ENCODE data around the gene BUD31.
"Not testable (repeated sequence)": the region's sequence is repeated elsewhere in the genome, so short reads cannot be mapped to it uniquely, and the experiment has no call there.

Gene BUD31

GRCh38 chr7:99380032-99380822 is 28.5 kb upstream of the BUD31 start:
- peak in 21 of 51 donors; percentile 7 to 68 (median 24) for DNase-seq

DNA sequence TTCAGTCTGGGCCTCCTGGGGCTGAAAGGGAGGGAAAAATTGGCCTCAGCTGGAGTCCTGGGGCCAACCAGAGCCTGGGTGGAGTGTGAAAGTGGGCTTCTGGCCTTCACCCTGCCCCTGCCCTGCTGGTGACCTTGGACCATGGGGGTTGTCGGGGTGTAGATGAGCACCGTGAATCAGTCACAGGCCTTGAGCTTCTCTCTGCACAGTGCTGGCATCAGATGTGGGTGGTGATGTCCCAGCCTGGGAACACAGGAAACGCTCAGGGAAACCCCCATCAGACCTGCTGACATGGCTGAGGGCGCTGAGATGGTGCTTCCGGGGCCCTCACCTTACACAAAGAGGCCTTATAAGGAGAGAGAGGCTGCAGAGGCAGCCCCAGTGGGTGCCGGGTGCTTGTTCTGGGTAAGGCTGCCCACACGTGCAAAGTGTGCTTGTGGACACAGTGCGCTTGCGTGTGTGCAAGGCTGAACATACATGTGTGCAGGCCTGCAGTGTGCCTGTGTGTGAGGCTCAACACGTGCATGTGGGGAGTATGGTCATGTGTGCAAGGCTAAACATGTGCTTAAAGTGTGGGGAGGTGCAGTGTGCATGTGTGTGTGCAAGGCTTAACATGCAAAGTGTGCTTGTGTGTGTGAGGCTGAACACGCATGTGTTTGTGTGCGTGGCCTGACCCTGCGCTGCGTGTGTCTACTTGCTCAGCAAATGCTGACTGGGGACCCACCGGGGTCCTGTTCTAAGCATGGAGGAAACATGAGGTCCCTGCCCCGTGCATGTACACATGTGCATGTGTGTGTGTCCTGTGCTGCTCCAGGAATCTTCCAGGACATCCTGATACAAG is 27.7 kb upstream of the BUD31 start:
- no peak for DNase-seq

GRCh38 chr7:99381664-99382075 is 27.1 kb upstream of the BUD31 start:
- DNase-seq: no peak

DNA sequence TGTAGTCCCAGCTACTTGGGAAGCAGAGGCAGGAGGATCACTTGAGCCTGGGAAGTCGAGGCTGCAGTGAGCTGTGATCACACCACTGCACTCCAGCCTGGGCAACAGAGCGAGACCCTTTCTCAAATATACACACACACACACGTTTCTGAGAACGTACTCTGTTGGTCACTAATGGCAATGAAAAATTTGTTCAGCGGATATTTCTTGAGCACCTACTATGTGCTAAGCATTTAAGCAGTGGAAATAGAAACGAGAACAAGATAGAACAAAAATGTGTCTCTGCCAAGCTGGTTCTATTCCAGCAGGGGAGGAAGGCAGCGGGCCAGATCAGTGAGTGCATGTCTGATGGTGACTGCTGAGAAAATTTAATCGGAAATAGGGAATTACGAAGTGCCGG is 25.6 kb upstream of the BUD31 start:
- no peak for DNase-seq

GRCh38 chr7:99383791-99384370 is 24.9 kb upstream of the BUD31 start:
- no peak for DNase-seq

- DNase-seq: no peak
Observed at GRCh38 chr7:99384523-99384922, 24.2 kb upstream of the BUD31 start.

DNA sequence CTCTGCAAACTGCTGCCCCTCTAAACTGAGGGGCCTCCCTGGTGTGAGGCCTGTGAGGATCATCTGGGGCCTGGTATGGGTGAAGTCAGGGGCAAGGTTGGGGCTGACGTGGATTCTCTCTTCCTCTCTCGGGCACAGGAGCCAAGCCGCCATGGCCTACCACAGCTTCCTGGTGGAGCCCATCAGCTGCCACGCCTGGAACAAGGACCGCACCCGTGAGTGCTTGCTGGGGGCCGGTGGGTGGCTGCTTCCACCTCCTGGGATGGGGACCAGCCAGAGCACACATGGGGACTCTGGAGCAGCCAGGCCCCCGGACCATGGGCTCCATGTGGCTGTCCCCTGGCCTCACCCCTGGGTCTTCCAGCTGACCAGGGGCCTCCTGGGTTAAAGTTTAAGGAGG is 23.2 kb upstream of the BUD31 start:
- no peak for DNase-seq

DNA sequence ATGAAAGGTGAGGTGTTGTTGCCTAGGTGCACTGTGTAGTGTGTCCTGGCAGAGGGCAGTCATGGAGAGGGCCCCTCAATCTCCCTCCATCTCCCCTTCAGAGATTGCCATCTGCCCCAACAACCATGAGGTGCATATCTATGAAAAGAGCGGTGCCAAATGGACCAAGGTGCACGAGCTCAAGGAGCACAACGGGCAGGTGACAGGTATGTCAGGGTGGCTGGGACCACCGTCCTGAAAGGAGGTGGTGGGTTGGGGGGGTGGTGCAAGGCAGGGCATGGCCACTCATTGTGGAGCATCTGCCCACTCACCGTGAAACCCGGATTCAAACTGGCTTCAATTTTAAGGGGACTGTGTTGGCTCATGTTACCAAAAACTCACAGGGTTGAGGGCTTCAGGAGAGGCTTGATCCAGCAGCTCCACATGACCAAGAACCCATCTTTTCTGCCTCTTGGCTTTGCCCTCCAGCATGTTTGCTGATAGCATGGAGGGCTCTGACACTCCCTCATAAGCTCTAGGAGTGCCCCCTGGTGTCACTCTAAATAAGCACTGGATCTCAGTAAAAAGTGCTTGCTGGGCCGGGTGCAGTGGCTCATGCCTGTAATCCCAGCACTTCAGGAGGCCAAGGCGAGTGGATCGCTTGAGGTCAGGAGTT is 22.1 kb upstream of the BUD31 start:
- no peak for DNase-seq

GRCh38 chr7:99387239-99387635 is 21.5 kb upstream of the BUD31 start:
- DNase-seq: not testable (repeated sequence)

DNA sequence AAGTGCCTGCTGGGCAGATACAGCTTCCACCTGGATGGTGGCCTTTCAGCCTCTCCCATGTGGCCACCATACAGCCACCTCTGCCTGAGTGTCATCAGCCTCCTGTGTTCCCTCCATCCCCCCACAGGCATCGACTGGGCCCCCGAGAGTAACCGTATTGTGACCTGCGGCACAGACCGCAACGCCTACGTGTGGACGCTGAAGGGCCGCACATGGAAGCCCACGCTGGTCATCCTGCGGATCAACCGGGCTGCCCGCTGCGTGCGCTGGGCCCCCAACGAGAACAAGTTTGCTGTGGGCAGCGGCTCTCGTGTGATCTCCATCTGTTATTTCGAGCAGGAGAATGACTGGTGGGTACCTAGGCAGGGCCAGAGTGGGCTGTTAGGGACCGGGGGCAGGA is 20.9 kb upstream of the BUD31 start:
- DNase-seq: no peak

DNA sequence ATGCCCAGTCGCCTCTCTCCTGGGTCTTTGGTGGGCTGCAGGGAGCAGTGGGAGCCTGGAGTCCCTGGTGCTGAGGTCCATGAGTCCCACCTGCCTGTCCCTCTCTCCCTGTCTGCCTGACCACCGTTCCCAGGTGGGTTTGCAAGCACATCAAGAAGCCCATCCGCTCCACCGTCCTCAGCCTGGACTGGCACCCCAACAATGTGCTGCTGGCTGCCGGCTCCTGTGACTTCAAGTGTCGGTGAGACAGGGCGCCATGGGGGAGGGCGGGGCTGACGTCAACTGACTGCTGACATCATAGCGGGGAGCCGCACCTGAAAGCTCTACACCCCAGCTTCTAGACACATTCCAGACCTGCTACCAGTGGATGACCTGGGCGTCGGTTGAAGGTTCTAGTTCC is 19.0 kb upstream of the BUD31 start:
- DNase-seq: no peak

DNA sequence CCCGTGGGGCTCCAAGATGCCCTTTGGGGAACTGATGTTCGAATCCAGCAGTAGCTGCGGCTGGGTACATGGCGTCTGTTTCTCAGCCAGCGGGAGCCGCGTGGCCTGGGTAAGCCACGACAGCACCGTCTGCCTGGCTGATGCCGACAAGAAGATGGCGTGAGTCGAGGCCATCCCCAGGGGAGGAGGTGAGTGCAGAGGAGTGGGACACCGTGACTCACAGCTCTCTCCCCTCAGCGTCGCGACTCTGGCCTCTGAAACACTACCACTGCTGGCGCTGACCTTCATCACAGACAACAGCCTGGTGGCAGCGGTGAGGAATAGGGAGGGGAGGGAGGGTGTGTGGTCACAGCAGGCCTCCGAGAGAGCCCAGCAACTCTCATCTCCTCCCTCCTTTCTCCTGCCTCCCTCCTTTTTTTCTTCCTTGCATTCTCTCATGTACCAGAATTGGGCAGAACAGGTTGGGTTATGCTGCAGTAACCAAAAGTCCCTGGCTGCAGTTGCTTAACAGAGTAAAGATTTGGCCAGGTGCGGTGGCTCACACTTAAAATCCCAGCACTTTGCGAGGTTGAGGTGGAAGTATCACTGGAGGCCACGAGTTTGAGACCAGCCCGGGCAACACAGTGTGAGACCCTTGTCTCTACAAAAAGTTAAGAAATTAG is 17.7 kb upstream of the BUD31 start:
- no peak for DNase-seq

DNA sequence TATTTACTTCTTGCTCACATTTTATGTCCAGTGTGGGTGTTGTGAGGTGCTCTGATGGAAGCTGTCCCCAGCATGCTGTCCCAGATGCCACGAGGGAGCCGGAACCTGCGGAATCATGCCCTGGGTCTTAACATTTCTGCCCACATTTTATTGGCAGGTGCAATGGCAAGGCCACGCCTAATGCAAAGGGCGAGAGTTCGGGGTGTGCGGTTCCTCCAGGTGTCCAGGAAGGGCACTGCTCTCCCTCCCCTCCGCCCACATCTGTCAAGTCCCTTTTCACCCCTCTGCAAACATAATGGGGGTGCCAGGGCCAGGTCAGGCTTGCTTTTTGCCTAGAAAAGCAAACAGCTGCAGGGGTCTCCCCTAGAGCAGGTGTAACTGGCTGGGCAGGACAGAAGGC is 16.7 kb upstream of the BUD31 start:
- no peak for DNase-seq

GRCh38 chr7:99392659-99393354 is 16.0 kb upstream of the BUD31 start:
- DNase-seq: peak in 30 of 51 donors; percentile 15 to 74 (median 48)

- peak in 17 of 51 donors; percentile 29 to 73 (median 43) for DNase-seq
Observed at GRCh38 chr7:99393355-99394187, 15.2 kb upstream of the BUD31 start.

DNA sequence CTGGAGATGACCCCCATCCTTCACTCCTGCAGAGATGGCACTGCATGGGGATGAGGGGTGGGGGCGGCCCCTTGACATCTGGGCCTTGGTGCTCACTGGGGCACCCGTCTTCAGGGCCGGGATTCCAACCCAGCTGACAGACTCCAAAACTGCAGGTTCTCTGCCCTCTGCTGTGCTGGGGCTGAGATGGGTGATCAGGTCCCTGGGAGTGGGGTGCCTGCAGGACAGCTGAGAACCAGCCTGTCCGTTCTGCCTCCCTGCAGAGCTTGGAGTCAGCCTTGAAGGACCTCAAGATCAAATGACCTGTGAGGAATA is 14.6 kb upstream of the BUD31 start:
- no peak for DNase-seq

GRCh38 chr7:99395616-99396327 is 13.0 kb upstream of the BUD31 start:
- no peak for DNase-seq

DNA sequence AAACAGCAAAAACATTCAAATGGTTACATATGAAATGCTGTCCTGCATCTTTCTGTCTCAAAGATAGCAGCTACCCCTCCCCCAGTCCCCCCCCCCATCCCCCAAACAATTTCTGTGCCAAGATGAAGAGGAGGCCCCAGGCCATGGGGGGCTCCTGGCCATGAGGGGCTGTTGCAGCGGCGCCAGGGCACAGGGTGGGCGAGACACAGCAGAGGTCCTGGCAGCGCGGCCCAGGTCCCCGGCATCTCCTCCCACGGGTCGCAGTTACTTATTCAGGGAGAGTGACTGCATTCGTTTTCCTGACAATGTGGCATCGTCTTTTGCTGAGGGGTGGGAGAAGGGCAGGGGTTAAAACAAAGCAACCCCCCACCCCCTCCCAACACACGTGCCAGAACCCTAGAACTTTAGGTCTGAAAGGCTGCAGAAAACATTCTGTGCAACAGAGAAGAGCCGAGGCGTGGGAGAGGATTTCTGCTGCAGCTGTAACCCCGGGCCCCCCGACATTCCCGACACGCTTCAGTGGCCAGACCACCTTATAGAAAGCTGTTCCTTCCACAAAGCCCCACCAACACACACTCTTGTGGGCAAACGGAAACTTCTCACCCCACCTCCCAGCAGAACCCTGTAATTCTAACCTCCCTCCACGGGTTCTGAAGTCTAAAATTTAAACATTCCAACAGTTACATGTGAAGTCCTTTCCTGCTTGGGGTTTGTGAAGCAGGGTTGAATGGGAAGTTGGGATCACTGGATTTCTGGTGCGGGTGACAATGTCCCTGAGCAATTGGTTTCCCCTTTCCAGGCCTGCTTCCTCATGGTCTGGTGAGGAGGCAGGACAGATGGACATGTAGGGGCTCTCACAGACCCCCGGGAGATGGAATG is 12.1 kb upstream of the BUD31 start:
- DNase-seq: no peak
